ENCODE results near the gene ZSCAN2.
"Not testable (repeated sequence)": the region's sequence is repeated elsewhere in the genome, so short reads cannot be mapped to it uniquely, and the experiment has no call there.

ZSCAN2 gene

GRCh38 chr15:84634228-84634837, 33.5 kb downstream of the ZSCAN2 start:
- TF ChIP-seq, protein P1, sequence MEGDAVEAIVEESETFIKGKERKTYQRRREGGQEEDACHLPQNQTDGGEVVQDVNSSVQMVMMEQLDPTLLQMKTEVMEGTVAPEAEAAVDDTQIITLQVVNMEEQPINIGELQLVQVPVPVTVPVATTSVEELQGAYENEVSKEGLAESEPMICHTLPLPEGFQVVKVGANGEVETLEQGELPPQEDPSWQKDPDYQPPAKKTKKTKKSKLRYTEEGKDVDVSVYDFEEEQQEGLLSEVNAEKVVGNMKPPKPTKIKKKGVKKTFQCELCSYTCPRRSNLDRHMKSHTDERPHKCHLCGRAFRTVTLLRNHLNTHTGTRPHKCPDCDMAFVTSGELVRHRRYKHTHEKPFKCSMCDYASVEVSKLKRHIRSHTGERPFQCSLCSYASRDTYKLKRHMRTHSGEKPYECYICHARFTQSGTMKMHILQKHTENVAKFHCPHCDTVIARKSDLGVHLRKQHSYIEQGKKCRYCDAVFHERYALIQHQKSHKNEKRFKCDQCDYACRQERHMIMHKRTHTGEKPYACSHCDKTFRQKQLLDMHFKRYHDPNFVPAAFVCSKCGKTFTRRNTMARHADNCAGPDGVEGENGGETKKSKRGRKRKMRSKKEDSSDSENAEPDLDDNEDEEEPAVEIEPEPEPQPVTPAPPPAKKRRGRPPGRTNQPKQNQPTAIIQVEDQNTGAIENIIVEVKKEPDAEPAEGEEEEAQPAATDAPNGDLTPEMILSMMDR (conservative IDR thresholded peaks at IDR 0.05) = no peak; the same call in 1 of the 2 replicates
- TF ChIP-seq ZFX (IDR thresholded peaks at IDR 0.05) = no peak
- peak overlapping the region; percentile 42; the same call in 1 of the 2 replicates for H3K27ac ChIP-seq

GRCh38 chr15:84638103-84638502, 37.3 kb downstream of the ZSCAN2 start:
- H3K27ac ChIP-seq = no peak overlapping the region
- TF ChIP-seq, protein P1 (conservative IDR thresholded peaks at IDR 0.05) = no peak
- TF ChIP-seq ZFX (IDR thresholded peaks at IDR 0.05) = no peak

GRCh38 chr15:84641871-84642270, 41.1 kb downstream of the ZSCAN2 start:
- not testable (repeated sequence) for H3K27ac ChIP-seq

- H3K27ac ChIP-seq = not testable (repeated sequence)
Observed at GRCh38 chr15:84642640-84643039, 41.8 kb downstream of the ZSCAN2 start.

DNA sequence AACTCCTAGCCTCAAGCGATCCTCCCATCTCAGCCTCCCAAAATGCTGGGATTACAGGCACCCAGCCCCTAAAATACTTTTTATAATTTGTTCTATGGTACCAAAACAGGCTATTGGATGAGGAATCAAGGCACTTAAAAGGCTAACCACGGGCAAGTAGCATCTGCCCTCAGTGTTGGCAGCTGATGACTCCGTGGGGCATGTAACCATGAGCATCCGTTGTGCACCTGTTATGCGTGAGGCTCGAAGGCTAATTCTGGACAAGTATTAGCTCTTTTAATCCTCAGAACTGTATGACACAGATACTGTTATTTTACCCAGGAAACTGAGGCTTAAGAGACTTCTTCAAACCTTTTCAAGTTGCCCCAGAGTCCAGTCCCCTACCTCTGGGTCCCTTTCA, 43.0 kb downstream of the ZSCAN2 start:
- no peak overlapping the region for H3K27ac ChIP-seq
- TF ChIP-seq, protein P1 (conservative IDR thresholded peaks at IDR 0.05) = no peak
- TF ChIP-seq ZFX (IDR thresholded peaks at IDR 0.05) = no peak

- TF ChIP-seq, protein P1 (conservative IDR thresholded peaks at IDR 0.05) = no peak
- no peak for TF ChIP-seq ZFX (IDR thresholded peaks at IDR 0.05)
- no peak overlapping the region for H3K27ac ChIP-seq
Observed at GRCh38 chr15:84645496-84645895, 44.7 kb downstream of the ZSCAN2 start.

DNA sequence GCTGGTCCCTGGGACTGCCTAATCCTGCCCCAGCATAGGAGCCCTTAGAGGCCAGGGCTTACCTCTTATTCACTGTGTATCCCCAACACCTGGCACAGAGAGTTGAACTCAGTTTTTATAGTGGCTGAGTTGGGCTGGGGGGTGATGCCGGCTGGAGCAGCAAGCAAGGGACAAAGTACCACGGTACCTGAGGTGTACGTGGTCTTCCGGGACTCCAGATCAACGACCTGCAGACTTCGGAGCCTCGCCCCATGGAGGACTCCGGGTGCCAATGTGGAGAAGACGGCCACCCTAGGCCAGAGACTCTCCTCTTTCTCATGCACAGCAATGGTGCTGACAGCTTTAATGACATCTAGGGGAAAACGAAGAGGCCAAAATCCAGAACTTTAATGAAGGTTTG, 45.2 kb downstream of the ZSCAN2 start:
- TF ChIP-seq, protein P1 (conservative IDR thresholded peaks at IDR 0.05) = no peak
- TF ChIP-seq ZFX (IDR thresholded peaks at IDR 0.05) = no peak
- no peak overlapping the region for H3K27ac ChIP-seq

DNA sequence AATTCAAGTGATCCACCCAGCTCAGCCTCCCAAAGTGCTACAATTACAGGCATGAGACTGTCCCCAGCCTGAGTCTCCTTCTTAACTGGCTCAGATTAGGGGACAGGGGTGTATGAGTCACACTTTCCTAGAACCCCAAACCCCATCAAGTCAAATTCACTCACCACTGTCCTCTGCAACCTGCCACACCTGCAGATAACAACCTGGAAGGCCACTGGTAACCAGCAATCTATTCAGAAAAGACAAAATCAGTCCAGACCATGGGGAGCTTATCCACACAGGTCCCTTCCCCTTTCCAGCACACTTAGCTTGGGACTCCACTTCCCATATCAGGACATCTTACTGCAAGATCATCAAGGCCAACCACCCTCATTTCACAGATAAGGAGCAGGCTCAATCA, 46.9 kb downstream of the ZSCAN2 start:
- no peak overlapping the region for H3K27ac ChIP-seq
- TF ChIP-seq, protein P1 (conservative IDR thresholded peaks at IDR 0.05) = no peak
- TF ChIP-seq ZFX (IDR thresholded peaks at IDR 0.05) = no peak
